Glomerular visceral epithelial cell (primary cell): ENCODE results near the gene MAP4K1.
"Not testable (repeated sequence)": the region's sequence is repeated elsewhere in the genome, so short reads cannot be mapped to it uniquely, and the experiment has no call there.

Source experiments
- DNase-seq: peaks from one replicate; pipeline ENCODE4 v3.0.0-alpha.2; 2016; ENCODE audit errors: extremely low spot score

The MAP4K1 gene

GRCh38 chr19:38569368-38569983 lies 48.3 kb downstream of the MAP4K1 start:
- no peak for DNase-seq

- DNase-seq, result no peak
These were observed 52.1 kb downstream of the MAP4K1 start for GRCh38 chr19:38565691-38566105.

GRCh38 chr19:38564981-38565690 lies 52.6 kb downstream of the MAP4K1 start:
- DNase-seq, result no peak

GRCh38 chr19:38563475-38563874 lies 54.3 kb downstream of the MAP4K1 start:
- no peak for DNase-seq

GRCh38 chr19:38562096-38562495 lies 55.7 kb downstream of the MAP4K1 start:
- no peak for DNase-seq

- no peak for DNase-seq
These were observed 56.1 kb downstream of the MAP4K1 start for GRCh38 chr19:38561658-38562057.

GRCh38 chr19:38561053-38561606 lies 56.6 kb downstream of the MAP4K1 start:
- DNase-seq, result no peak

GRCh38 chr19:38559428-38560401 lies 58.0 kb downstream of the MAP4K1 start:
- DNase-seq, result peak; percentile 64

- DNase-seq, result not testable (repeated sequence)
These were observed 58.8 kb downstream of the MAP4K1 start for GRCh38 chr19:38558933-38559332.

- DNase-seq, result no peak
These were observed 60.5 kb downstream of the MAP4K1 start for GRCh38 chr19:38557205-38557799.

GRCh38 chr19:38556521-38557174 lies 61.1 kb downstream of the MAP4K1 start:
- DNase-seq, result no peak

- DNase-seq, result no peak
These were observed 62.6 kb downstream of the MAP4K1 start for GRCh38 chr19:38555200-38555599.

GRCh38 chr19:38554676-38555141 lies 63.0 kb downstream of the MAP4K1 start:
- DNase-seq, result no peak

- not testable (repeated sequence) for DNase-seq
These were observed 64.5 kb downstream of the MAP4K1 start for GRCh38 chr19:38553239-38553638.

- DNase-seq, result no peak
These were observed 66.3 kb downstream of the MAP4K1 start for GRCh38 chr19:38551450-38551813.

- DNase-seq, result no peak
These were observed 67.4 kb downstream of the MAP4K1 start for GRCh38 chr19:38550376-38550775.

GRCh38 chr19:38549942-38550341 lies 67.8 kb downstream of the MAP4K1 start:
- DNase-seq, result no peak

- no peak for DNase-seq
These were observed 68.7 kb downstream of the MAP4K1 start for GRCh38 chr19:38549061-38549460.

- no peak for DNase-seq
These were observed 70.3 kb downstream of the MAP4K1 start for GRCh38 chr19:38547421-38547820.

- DNase-seq, result no peak
These were observed 72.2 kb downstream of the MAP4K1 start for GRCh38 chr19:38545596-38545995.
